ENCODE data around the gene SLC29A1.

The SLC29A1 gene

GRCh38 chr6:44271406-44271723, 48.0 kb downstream of the SLC29A1 start:
- H3K9ac ChIP-seq (ENCODE audit: low read depth, low read length, poor library complexity), result no peak overlapping the region
- H3K14ac ChIP-seq (ENCODE audit: low read length), result no peak overlapping the region
- peak overlapping the region; percentile 51 to 62 for H3K4me3 ChIP-seq (ENCODE audit: low read length in 2 of 2)
- no peaks in the 10 kb centered on the region for H3K9me3 ChIP-seq (replicated peaks in 1 of 2; ENCODE audit: control insufficient read depth in 2 of 2, insufficient read depth in 1 of 2, low read depth in 1 of 2, low read length in 2 of 2)
- H3K18ac ChIP-seq (ENCODE audit: low read length), result peak overlapping the region; percentile 50
- no peak overlapping the region for H3K4ac ChIP-seq (ENCODE audit: low read length)
- H3K79me1 ChIP-seq (ENCODE audit: low read depth, low read length), result peaks cover 2% of the 10 kb centered on the region
- H4K91ac ChIP-seq (ENCODE audit: low read depth, low read length, poor library complexity), result no peak overlapping the region
- peaks cover 0 to 3% (median 0%) of the 10 kb centered on the region in 3 experiments for H3K27me3 ChIP-seq (ENCODE audit: control insufficient read depth in 3 of 3, insufficient read depth in 3 of 3, low read depth in 1 of 3, low read length in 3 of 3)
- no peak overlapping the region for H2BK15ac ChIP-seq (ENCODE audit: low read length)
- H2AK5ac ChIP-seq (ENCODE audit: low read depth, low read length), result peak overlapping the region; percentile 77
- WGBS, 2 donors (ENCODE audit: extremely low coverage in 2 of 2, insufficient read length in 2 of 2, insufficient replicate concordance in 1 of 2), result no CpG with 5 or more reads among the region's 6 CpGs
- no peak overlapping the region for H2BK5ac ChIP-seq (ENCODE audit: low read length)
- no peak overlapping the region for H4K8ac ChIP-seq (ENCODE audit: low read depth, low read length)
- no peak overlapping the region for H3K27ac ChIP-seq (replicated peaks; ENCODE audit: low read length)
- H2BK12ac ChIP-seq (ENCODE audit: low read length), result no peak overlapping the region
- peaks cover 29 to 40% of the 10 kb centered on the region in 2 donors for H3K4me1 ChIP-seq (ENCODE audit: control insufficient read depth in 2 of 2, insufficient read depth in 1 of 2, low read depth in 1 of 2, low read length in 2 of 2)
- H3K23ac ChIP-seq (ENCODE audit: low read depth, low read length, poor library complexity), result no peak overlapping the region
- DNase-seq (ENCODE audit: low spot score), result no peak
- H3K36me3 ChIP-seq (replicated peaks in 1 of 2; ENCODE audit: control insufficient read depth in 2 of 2, insufficient read depth in 2 of 2, low read length in 2 of 2), result peaks cover 2 to 20% of the 10 kb centered on the region in 2 donors
- H2AFZ ChIP-seq (ENCODE audit: low read length), result peak overlapping the region; percentile 75
- H2BK120ac ChIP-seq (ENCODE audit: low read depth, low read length), result no peak overlapping the region
- peak overlapping the region; percentile 72 for H3K4me2 ChIP-seq (ENCODE audit: insufficient read depth, low read length, poor library complexity, severe bottlenecking)

- no CpG with 5 or more reads among the region's 3 CpGs for WGBS, 2 donors (ENCODE audit: extremely low coverage in 2 of 2, insufficient read length in 2 of 2, insufficient replicate concordance in 1 of 2)
- peaks cover 0 to 3% (median 0%) of the 10 kb centered on the region in 3 experiments for H3K27me3 ChIP-seq (ENCODE audit: control insufficient read depth in 3 of 3, insufficient read depth in 3 of 3, low read depth in 1 of 3, low read length in 3 of 3)
- H2BK15ac ChIP-seq (ENCODE audit: low read length), result no peak overlapping the region
- no peaks in the 10 kb centered on the region for H3K9me3 ChIP-seq (replicated peaks in 1 of 2; ENCODE audit: control insufficient read depth in 2 of 2, insufficient read depth in 1 of 2, low read depth in 1 of 2, low read length in 2 of 2)
- H3K18ac ChIP-seq (ENCODE audit: low read length), result peak overlapping the region; percentile 6
- peaks cover 29 to 40% of the 10 kb centered on the region in 2 donors for H3K4me1 ChIP-seq (ENCODE audit: control insufficient read depth in 2 of 2, insufficient read depth in 1 of 2, low read depth in 1 of 2, low read length in 2 of 2)
- no peak overlapping the region for H3K9ac ChIP-seq (ENCODE audit: low read depth, low read length, poor library complexity)
- H3K23ac ChIP-seq (ENCODE audit: low read depth, low read length, poor library complexity), result no peak overlapping the region
- no peak overlapping the region for H2AFZ ChIP-seq (ENCODE audit: low read length)
- no peak for DNase-seq (ENCODE audit: low spot score)
- no peak overlapping the region for H2AK5ac ChIP-seq (ENCODE audit: low read depth, low read length)
- H3K4ac ChIP-seq (ENCODE audit: low read length), result no peak overlapping the region
- H2BK5ac ChIP-seq (ENCODE audit: low read length), result no peak overlapping the region
- H4K91ac ChIP-seq (ENCODE audit: low read depth, low read length, poor library complexity), result no peak overlapping the region
- no peak overlapping the region for H4K8ac ChIP-seq (ENCODE audit: low read depth, low read length)
- H3K4me3 ChIP-seq (ENCODE audit: low read length in 2 of 2), result no peak overlapping the region
- H3K36me3 ChIP-seq (replicated peaks in 1 of 2; ENCODE audit: control insufficient read depth in 2 of 2, insufficient read depth in 2 of 2, low read length in 2 of 2), result peaks cover 2 to 20% of the 10 kb centered on the region in 2 donors
- H3K27ac ChIP-seq (replicated peaks; ENCODE audit: low read length), result no peak overlapping the region
- no peak overlapping the region for H2BK12ac ChIP-seq (ENCODE audit: low read length)
- no peak overlapping the region for H2BK120ac ChIP-seq (ENCODE audit: low read depth, low read length)
- H3K79me1 ChIP-seq (ENCODE audit: low read depth, low read length), result peaks cover 2% of the 10 kb centered on the region
- H3K4me2 ChIP-seq (ENCODE audit: insufficient read depth, low read length, poor library complexity, severe bottlenecking), result no peak overlapping the region
- H3K14ac ChIP-seq (ENCODE audit: low read length), result no peak overlapping the region
Measured at GRCh38 chr6:44271914-44272313, 48.5 kb downstream of the SLC29A1 start.

DNA sequence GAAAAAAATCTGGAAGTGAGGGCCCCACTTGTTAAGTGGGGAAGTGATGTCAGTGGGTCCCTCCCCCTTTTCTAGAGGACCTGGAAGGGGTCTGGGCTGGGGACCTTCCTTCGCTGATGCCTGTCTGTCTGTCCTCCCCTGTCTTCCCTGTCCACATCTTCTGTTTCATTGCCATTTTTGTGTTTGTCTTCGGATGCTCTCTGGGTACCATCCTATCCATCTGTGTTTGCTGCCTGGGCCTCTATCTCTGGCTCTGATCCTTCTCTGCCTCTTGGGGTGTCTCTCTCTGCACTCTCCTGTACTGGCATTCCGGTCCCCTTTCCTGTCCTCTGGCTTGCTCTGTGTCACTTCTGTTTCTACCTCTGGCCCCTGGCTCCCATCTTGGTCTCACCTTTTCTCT, 49.1 kb downstream of the SLC29A1 start:
- no peak for DNase-seq (ENCODE audit: low spot score)
- H3K27me3 ChIP-seq (ENCODE audit: control insufficient read depth in 3 of 3, insufficient read depth in 3 of 3, low read depth in 1 of 3, low read length in 3 of 3), result peaks cover 0 to 3% (median 0%) of the 10 kb centered on the region in 3 experiments
- no peaks in the 10 kb centered on the region for H3K9me3 ChIP-seq (replicated peaks in 1 of 2; ENCODE audit: control insufficient read depth in 2 of 2, insufficient read depth in 1 of 2, low read depth in 1 of 2, low read length in 2 of 2)
- H4K91ac ChIP-seq (ENCODE audit: low read depth, low read length, poor library complexity), result no peak overlapping the region
- H3K23ac ChIP-seq (ENCODE audit: low read depth, low read length, poor library complexity), result peak overlapping the region; percentile 85
- no peak overlapping the region for H3K14ac ChIP-seq (ENCODE audit: low read length)
- no peak overlapping the region for H2BK5ac ChIP-seq (ENCODE audit: low read length)
- peaks cover 29 to 34% of the 10 kb centered on the region in 2 donors for H3K4me1 ChIP-seq (ENCODE audit: control insufficient read depth in 2 of 2, insufficient read depth in 1 of 2, low read depth in 1 of 2, low read length in 2 of 2)
- H3K36me3 ChIP-seq (replicated peaks in 1 of 2; ENCODE audit: control insufficient read depth in 2 of 2, insufficient read depth in 2 of 2, low read length in 2 of 2), result peaks cover 2 to 20% of the 10 kb centered on the region in 2 donors
- no peak overlapping the region for H3K9ac ChIP-seq (ENCODE audit: low read depth, low read length, poor library complexity)
- no peak overlapping the region for H3K4ac ChIP-seq (ENCODE audit: low read length)
- no peak overlapping the region for H4K8ac ChIP-seq (ENCODE audit: low read depth, low read length)
- no peak overlapping the region for H3K27ac ChIP-seq (replicated peaks; ENCODE audit: low read length)
- WGBS, 2 donors (ENCODE audit: extremely low coverage in 2 of 2, insufficient read length in 2 of 2, insufficient replicate concordance in 1 of 2), result no CpG with 5 or more reads among the region's 3 CpGs
- peak overlapping the region; percentile 80 for H2BK15ac ChIP-seq (ENCODE audit: low read length)
- H3K4me3 ChIP-seq (ENCODE audit: low read length in 2 of 2), result no peak overlapping the region
- peaks cover 2% of the 10 kb centered on the region for H3K79me1 ChIP-seq (ENCODE audit: low read depth, low read length)
- no peak overlapping the region for H3K4me2 ChIP-seq (ENCODE audit: insufficient read depth, low read length, poor library complexity, severe bottlenecking)
- H2BK12ac ChIP-seq (ENCODE audit: low read length), result no peak overlapping the region
- no peak overlapping the region for H3K18ac ChIP-seq (ENCODE audit: low read length)
- H2AK5ac ChIP-seq (ENCODE audit: low read depth, low read length), result no peak overlapping the region
- peak overlapping the region; percentile 5 for H2BK120ac ChIP-seq (ENCODE audit: low read depth, low read length)
- no peak overlapping the region for H2AFZ ChIP-seq (ENCODE audit: low read length)

DNA sequence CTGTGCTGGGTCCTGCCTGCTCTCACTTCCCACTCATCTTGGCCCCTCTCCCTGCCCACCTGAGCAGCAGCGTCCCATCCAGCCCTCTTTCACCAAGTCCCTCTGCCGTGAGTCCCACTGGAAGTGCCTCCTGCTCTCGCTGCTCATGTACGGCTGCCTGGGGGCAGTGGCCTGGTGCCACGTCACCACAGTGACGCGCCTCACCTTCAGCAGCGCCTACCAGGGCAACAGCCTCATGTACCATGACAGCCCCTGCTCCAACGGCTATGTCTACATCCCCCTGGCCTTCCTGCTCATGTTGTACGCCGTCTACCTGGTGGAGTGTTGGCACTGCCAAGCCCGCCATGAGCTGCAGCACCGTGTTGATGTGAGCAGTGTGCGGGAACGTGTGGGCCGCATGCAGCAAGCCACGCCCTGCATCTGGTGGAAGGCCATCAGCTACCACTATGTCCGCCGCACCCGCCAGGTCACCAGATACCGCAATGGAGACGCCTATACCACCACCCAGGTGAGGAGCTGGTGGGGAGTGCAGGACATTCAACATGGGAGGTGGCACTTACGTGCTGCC, 49.7 kb downstream of the SLC29A1 start:
- Histone ChIP-seq H2AK5ac (ENCODE audit: low read depth, low read length) (peak overlapping the region; percentile 44), H2BK120ac (ENCODE audit: low read depth, low read length) (peak overlapping the region; percentile 5), H3K14ac (ENCODE audit: low read length) (peak overlapping the region; percentile 23), H3K4me2 (ENCODE audit: insufficient read depth, low read length, poor library complexity, severe bottlenecking) (no peak overlapping the region), H3K27ac (replicated peaks; ENCODE audit: low read length) (no peak overlapping the region), H2AFZ (ENCODE audit: low read length) (no peak overlapping the region), H4K8ac (ENCODE audit: low read depth, low read length) (no peak overlapping the region), H3K9ac (ENCODE audit: low read depth, low read length, poor library complexity) (peak overlapping the region; percentile 63), H3K4ac (ENCODE audit: low read length) (no peak overlapping the region), H3K79me1 (ENCODE audit: low read depth, low read length) (peaks cover 2% of the 10 kb centered on the region), H3K23ac (ENCODE audit: low read depth, low read length, poor library complexity) (peak overlapping the region; percentile 85), H2BK12ac (ENCODE audit: low read length) (peak overlapping the region; percentile 60), H3K9me3 (replicated peaks in 1 of 2; ENCODE audit: control insufficient read depth in 2 of 2, insufficient read depth in 1 of 2, low read depth in 1 of 2, low read length in 2 of 2) (no peaks in the 10 kb centered on the region), H3K36me3 (replicated peaks in 1 of 2; ENCODE audit: control insufficient read depth in 2 of 2, insufficient read depth in 2 of 2, low read length in 2 of 2) (peaks cover 2 to 20% of the 10 kb centered on the region in 2 donors), H2BK5ac (ENCODE audit: low read length) (no peak overlapping the region), H2BK15ac (ENCODE audit: low read length) (peak overlapping the region; percentile 80), H3K4me1 (ENCODE audit: control insufficient read depth in 2 of 2, insufficient read depth in 1 of 2, low read depth in 1 of 2, low read length in 2 of 2) (peaks cover 28 to 29% of the 10 kb centered on the region in 2 donors), H3K4me3 (ENCODE audit: low read length in 2 of 2) (no peak overlapping the region), H3K18ac (ENCODE audit: low read length) (peak overlapping the region; percentile 22), H4K91ac (ENCODE audit: low read depth, low read length, poor library complexity) (peak overlapping the region; percentile 9), H3K27me3 (ENCODE audit: control insufficient read depth in 3 of 3, insufficient read depth in 3 of 3, low read depth in 1 of 3, low read length in 3 of 3) (peaks cover 0 to 3% (median 0%) of the 10 kb centered on the region in 3 experiments)
- no peak for DNase-seq (ENCODE audit: low spot score)
- no CpG with 5 or more reads among the region's 23 CpGs for whole genome bisulfite sequencing, 2 donors (ENCODE audit: extremely low coverage in 2 of 2, insufficient read length in 2 of 2, insufficient replicate concordance in 1 of 2)

Data from neuronal stem cell (in vitro differentiated cells).